HUDEP-2 (cell line): ENCODE data around the gene RPS21.

ENCODE experiments used
- DNase-seq, 76 experiments: peaks; one replicate each; lab custom pipeline; 2025; ENCODE audit not compliant: unreplicated experiment in 76 of 76; lab: John Stamatoyannopoulos, UW

Gene RPS21

GRCh38 chr20:62407221-62407992, 20.5 kb downstream of the RPS21 start, which contains the start of gene CABLES2:
Gene CABLES2 (minus strand): TSS chr20:62407285. CDS start chr20:62407276, 9 bp downstream.
- peak in 74 of 76 experiments; percentile 44 to 94 (median 84) for DNase-seq

- no peak for DNase-seq
Observed at GRCh38 chr20:62408055-62408454, 21.2 kb downstream of the RPS21 start.

GRCh38 chr20:62408640-62409039, 21.7 kb downstream of the RPS21 start:
- no peak for DNase-seq

- DNase-seq, result no peak
Observed at GRCh38 chr20:62409086-62409853, 22.4 kb downstream of the RPS21 start.

GRCh38 chr20:62409931-62410745, 23.2 kb downstream of the RPS21 start:
- DNase-seq, result peak in 73 of 76 experiments; percentile 21 to 91 (median 77)

- DNase-seq, result no peak
Observed at GRCh38 chr20:62410746-62411478, 24.0 kb downstream of the RPS21 start.

- DNase-seq, result no peak
Observed at GRCh38 chr20:62411479-62412193, 24.7 kb downstream of the RPS21 start.

GRCh38 chr20:62412194-62413024, 25.5 kb downstream of the RPS21 start:
- no peak for DNase-seq

GRCh38 chr20:62413025-62413570, 26.2 kb downstream of the RPS21 start:
- DNase-seq, result no peak

GRCh38 chr20:62413896-62414481, 27.1 kb downstream of the RPS21 start:
- peak in 13 of 76 experiments; percentile 12 to 38 (median 22) for DNase-seq

- no peak for DNase-seq
Observed at GRCh38 chr20:62415354-62416111, 28.6 kb downstream of the RPS21 start.

GRCh38 chr20:62416651-62417637, 30.0 kb downstream of the RPS21 start:
- no peak for DNase-seq

GRCh38 chr20:62417981-62418708, 31.2 kb downstream of the RPS21 start:
- DNase-seq, result no peak

GRCh38 chr20:62418709-62419487, 32.0 kb downstream of the RPS21 start:
- peak in 19 of 76 experiments; percentile 7 to 64 (median 20) for DNase-seq

- peak in 32 of 76 experiments; percentile 5 to 55 (median 22) for DNase-seq
Observed at GRCh38 chr20:62419759-62420158, 32.9 kb downstream of the RPS21 start.
